Inflammatory macrophage (primary cell): ENCODE measurements around the gene STOM.
"Not testable (repeated sequence)": the region's sequence is repeated elsewhere in the genome, so short reads cannot be mapped to it uniquely, and the experiment has no call there.

Experiments used
- DNase-seq, 2 donors: peaks; one replicate each; pipeline ENCODE4 v3.0.0-alpha.2; 2020 to 2022

Gene STOM

DNA sequence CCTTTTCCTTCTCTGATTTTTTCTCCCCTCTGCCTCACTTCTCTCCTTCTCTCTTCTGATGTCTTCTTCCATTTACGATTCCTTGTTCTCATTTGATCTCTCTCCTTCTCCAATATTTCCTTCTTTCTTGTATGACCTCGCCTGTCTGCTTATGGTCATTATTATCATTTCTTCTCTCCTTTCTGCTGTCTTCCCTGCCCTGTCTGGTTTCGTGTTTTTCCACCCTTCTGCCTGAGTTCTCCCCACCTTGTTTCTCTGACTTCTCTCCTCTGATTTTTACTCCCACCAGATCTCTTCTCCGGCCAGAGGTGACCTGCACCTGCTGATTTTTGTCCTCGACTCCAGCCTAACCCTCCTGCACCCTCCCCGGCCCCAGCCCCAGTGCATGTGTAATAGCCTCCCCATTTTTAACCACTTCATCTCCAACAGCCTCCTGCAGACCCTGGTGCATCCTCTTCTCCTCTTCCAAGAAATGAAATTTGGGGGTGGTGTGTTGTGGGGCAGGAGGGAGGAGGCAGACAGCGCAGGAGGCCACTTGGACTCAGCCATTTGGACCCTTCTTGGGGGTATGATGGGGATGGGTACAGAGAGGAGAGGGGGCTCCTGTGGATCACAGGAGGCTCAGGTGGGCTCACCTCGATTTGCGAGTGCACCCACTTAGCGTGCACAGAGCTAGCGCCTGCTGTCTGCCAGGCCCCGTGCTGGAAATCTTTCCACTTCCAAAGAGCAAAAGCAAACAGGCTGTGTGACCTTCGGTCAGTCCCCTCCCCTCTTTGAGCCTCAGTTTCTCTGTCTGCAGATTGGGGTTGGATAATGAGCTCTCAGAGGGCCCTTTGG lies 69.5 kb downstream of the STOM start:
- no peak for DNase-seq

DNA sequence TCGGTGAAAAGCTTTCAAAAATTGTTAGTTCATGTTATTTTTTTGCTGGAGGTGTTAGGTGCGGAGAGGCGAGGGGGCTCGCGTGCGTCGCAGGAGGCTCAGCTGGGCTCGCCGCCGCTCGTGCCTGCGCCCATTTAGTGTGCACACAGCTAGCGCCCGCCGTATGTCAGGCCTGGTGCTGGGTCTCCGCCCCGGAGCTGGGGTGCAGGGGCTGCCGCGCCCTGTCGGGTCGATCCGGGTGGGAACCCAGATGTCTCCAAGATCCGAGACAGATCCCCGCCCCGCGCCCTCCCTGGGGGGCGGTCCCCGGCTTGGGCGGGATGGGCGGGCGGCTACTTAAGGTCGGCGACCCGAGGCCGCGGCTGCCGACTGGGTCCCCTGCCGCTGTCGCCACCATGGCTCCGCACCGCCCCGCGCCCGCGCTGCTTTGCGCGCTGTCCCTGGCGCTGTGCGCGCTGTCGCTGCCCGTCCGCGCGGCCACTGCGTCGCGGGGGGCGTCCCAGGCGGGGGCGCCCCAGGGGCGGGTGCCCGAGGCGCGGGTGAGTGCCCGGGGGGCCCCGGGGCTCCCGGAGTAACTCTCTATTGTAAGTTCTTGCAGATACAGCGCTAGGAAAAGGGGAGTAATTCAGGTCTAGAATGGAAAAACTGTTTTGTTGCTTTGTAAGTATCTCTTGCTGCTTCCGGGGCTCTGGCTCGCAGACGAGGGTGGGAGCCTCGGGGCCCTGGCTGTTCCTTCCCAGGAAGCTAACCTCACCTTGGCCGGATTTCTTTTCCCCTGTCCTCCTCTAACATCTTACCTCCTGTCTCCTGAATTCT lies 70.4 kb downstream of the STOM start:
- DNase-seq: no peak

DNA sequence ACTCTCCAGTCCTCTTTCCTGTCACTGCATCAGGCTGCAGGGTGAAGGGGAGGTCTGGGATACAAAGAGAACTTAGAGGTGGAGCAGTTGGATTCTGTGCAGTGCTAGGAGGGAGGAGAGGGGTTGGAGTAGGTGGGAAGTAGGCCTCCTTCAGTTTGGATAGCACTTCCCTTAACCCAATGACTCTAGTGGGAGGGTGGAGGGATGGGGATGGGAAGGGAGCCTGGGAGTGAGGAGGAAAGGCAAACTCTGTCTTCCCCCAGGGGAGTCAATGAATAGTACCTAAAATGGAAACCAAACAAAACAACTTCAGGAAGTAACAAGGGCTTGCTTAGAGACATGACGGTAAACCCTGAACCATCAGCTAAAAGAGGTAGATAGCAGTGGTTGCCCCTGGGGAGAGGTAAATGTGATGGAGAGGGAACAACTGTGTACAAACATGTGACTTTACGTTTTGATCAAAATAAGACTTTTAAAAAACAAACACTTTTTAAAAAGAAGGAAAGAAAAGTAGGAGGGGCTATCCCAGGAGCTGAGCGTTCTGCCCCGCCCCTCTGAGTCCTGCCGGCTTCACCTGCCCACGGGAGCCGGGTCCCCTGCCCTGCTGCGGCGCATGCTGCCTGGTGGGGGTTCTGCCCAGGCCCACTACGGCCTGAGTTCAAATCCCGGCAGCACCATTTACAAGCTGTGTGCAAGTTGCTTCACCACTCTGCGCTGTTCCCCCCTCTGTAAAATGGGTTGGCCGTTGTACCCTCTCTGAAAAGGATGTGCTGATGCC lies 71.2 kb downstream of the STOM start:
- DNase-seq: no peak

DNA sequence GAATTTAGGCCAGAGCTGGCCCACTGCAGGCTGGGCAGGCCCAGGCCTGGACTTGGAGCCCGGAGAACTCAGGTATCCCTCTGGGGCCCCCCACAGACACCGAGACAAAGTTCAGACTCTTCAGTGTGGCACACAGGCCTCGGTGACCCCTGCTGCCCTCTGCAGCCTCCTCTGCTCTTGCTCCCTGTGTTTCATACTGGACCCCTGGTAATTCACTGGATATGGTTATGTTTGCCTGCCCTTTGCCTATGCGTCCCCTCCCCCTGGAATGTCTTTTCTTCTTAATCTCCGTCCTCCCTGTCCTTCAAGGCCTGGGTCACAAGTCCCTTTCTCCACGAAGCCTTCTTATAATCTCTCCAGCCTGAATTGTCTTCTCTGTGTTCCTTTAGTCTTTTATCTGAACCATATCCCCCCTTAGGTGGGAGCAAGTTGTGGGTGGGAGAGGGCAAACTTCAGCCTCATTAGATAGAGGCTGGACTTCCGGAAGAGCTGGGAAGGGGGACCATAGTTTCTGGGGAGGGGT lies 72.0 kb downstream of the STOM start:
- DNase-seq: no peak

DNA sequence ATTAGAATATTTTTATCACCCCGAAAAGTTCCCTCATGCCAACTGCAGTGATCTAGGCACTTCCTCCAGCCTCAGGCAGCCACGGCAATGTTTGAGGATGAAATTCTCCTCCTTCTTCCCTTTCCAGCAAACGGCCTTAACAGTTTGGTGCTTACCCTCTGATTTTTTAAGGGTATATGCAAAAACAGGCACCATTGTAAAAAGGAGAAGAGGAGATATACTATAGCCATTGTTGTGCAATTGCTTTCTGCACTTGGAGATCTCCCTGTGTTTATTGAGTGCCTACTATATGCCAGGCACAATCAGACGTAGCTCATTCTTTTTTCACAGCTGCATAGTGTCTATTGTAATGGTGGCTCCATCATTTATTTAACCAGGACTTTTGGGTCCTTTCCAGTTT lies 72.7 kb downstream of the STOM start:
- peak; percentile 75 to 89 for DNase-seq

DNA sequence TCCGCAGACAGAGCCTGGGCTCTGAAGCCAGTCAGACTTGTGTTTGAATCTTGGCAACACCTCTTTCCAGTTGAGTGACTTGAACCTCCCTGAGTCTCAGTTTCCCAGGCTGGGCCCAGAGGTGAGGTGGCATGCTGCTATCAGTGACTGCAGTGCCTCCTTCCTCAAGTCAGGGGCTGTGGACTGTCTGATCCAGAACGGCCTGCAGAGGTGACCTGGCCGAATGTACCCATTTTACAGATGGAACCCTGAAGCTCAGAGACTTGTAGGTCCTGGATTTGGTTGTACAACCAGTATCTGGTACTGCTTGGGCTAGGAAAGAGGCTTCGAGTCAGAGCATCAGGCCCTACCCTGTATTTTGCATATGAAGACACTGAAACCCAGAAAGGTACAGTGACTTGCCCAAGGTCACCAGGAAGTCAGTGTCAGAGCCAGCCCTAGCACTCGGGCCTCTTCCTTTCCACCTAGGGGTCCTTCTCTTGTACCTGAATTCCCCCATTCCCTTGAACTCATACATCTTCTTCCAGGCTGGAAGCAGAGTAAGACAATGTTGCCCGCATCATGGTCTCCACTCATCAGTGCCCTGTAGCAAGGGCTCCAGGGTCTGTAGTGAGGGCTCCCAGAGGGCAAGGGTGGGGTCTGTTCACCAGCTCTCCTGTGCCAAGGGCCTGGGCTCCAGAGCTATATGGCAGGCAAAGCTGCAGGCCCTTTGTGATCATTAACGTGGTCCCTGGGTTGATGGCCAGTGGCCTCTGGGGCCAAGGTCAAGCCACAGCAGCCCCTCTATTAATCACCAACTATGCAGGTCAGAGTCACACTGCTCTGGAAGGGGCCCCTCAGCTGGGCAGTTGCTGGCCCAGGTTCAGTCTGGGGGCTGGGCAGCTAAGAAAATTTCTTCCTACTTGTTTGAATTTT lies 73.6 kb downstream of the STOM start:
- DNase-seq: no peak

DNA sequence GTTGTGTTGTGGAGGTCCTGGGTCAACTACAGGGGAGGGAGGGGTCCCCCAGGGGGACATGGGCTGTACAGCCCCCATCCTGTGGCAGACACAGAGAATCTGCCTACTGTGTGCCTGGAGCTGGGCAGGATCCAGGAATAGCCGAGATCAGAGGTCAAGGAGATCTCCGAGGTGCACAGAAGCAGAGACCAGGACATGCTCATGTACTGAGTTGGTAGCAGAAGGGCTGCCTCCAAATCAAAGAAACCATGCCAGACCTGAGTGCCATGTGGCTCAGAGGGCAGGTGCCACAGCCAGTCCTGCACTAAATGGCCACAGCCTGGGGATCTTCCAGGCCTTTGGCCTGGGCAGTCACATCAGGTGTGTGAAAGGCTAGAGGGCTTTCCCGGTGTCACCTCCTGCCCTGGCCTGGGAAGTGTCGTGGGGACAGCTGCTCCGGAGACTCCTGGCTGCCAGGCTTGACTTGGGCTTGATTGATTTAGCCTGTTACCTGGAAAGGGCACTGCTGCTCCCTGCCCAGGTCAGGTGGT lies 74.3 kb downstream of the STOM start:
- DNase-seq: no peak

DNA sequence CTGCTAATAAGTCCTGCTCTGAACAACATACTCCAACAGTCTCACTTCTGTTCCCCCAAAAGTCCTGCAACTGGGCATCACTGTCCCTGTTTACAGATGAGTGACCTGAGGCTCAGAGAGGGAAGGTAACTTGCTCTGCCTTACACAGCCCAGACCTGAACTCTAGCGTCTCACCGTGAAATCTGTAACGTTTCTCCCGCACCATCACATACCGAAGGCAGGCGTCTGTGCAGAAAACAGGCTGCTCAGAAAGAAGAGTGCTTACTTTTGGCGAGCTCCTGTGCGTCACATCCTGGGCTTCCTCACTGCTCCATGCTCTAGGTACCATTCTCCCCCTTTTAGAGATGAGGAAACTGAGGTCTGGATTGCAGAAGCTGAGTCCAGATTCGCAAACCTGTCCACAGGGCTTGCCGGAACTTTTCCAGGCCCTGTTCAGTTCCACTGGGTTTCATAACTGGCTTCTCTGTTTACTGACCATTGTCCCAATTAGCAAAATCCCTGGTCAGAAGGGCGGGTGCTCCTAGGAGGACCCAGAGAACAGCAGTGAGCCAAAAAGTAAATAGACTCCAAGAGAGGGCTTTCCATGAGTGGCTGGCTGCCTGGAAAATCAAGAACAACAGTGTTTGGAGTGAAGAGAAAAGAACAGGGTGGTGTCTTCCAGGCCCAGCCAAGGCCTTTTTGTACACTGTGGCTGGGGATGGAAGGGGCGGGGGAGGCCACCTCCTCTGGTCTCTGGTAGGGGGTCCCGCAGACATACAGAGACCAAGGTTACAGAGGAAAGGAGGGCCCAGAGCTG lies 75.0 kb downstream of the STOM start:
- no peak for DNase-seq

DNA sequence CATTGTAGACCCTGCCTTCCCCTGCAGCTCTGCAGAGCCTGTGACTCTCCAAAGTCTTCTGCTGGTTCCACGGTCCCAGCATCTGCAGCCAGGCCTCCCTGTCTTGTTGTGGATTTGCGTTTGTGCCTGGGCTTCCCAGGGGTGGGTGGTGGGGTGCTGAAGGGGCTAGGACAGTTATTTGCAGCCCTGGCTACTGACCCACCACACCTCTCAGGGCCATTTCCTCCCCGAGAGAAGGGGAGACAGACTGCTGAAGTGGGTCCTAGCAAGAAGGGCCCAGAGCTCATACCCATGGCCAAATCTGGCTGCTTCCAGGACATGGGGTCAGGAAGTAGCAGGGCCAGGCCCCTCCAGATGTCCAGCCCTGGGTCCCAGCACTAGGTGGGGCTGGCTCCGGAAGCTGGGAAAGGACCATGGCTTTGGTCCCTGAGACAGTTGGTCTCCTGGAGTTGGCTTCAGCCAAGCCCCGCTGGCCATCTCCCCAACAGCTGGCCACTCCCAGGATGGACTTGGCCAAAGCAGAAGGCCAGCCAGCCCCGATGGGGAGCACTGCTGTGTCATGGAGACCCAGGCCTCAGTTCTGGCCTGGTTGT lies 75.8 kb downstream of the STOM start:
- no peak for DNase-seq

DNA sequence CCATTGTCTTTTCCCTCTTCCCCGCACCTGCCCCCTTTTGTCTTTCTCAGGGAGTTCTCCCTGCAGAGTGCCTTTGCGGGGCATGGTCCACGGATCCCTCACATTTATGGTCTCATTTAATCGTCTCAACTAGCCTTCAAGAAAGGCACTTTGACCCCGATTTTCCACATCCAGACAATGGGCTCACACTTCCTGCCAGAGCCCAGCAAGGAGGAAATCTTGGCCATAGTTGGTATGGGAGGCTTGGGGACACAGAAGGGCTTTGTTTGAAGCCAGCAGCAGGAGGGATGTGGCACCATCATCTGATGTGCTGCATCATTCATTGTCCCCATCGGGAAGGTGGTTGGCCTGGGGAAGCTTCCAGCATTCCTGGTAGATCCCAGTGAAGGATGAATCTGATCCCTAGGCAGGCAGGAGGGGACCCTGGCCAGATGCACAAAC lies 77.2 kb downstream of the STOM start:
- DNase-seq: no peak

DNA sequence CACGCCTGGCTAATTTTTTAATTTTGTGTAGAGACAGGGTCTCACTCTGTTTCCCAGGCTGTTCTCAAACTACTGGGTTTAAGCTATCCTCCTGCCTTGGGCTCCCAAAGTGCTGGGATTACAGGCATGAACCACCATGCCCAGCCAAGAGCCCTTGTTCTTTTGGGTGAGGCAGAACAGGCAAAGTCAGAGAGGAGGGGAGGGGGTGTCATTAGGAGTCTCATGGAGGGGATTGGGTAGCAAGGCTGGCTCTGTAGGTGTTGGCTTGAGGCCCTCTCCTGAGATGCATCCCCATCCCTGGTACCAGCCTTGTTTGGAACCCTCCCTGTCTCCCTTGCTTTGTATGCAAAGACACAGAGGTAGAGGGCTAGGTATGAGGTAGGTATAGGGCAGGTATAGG lies 78.0 kb downstream of the STOM start:
- DNase-seq: no peak

DNA sequence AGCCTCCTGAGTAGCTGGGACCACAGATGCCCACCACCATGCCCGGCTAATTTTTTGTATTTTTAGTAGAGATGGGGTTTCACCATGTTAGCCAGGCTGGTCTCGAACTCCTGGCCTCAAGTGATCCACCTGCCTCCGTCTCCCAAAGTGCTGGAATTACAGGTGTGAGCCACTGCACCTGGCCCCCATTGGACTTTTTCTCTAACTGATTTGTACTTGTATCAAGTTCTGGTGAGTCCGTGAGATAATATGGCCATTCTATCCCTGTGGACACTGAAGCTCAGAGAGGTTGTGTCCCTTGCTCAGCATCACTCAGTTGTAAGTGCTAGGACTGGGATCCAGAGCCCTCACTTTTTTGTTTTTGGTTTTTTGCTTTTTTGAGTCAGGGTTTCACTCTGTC lies 78.5 kb downstream of the STOM start:
- DNase-seq: not testable (repeated sequence)

DNA sequence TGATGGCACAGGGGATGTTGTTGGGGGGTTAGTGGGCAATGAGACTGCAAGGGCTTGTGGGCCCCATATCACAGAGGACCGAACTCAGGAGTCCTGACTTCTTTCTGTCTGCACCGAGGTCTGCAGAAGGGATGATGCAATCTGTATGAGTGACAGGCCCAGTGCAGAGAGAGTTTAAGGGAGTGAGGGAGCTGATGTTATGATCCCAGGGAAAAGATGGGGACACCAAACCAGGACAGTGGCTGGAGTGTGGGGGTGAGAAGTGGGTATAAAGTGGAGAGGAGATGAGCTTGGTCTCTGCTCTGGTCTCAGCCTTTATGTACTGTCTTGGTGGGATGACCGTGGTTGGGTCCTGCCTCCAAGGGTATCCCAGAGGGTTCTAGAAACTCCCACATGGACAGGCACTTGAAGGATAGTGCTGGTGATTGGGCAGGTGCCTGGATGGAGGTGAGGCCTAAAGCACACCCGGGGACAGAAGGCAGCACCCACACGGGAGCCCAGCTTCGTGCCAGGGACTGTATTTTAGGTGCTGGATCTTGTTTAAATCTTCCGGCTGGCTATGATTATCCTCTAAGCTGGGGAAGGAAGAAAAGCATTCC lies 80.2 kb downstream of the STOM start:
- DNase-seq: no peak

DNA sequence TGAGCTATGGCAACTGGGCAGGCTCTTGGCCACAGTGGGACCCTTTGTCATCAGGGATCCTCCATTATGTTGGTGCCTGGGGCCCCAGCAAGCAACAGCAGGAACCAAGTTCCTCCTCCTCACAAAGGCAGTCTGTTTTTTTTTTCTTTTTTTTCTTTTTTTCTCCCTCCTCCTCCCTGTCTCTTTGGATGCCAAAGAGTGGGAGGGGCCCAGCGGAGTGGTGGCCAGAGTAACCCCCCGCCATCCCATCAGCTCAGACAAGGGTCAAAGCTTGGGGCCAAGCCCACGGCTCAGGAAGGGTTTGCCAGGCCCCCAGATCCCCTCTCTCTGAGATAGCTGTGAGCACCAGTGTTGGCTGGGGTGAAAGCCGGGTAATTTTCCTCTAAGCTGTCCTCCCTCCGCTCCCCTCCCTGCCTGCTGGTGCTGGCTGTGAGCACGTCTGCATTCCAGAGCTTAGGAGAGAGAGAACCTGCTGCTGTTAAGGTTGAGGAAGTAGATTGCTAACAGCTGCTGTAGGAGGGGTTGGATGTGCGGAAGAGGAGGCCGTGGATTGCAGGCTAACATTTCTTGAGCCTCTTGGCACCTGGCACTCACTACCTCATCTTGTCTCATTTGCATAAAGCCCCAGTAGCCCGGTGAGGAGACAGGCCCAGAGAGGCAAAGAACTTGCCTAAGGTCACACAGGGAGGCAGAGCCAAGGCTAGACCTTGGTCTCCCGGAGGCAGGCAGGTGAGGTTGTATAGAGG lies 80.9 kb downstream of the STOM start:
- DNase-seq: peak; percentile 39 to 59
